HS-5 (cell line): ENCODE results near the gene PLOD3.

Experiments
- DNase-seq: peaks from one replicate; pipeline ENCODE4 v3.0.0-alpha.2; 2012; ENCODE audit warnings: low read depth

Gene PLOD3

GRCh38 chr7:101239191-101239950 lies 22.0 kb upstream of the PLOD3 start:
- DNase-seq, result no peak

GRCh38 chr7:101238226-101239182 lies 21.1 kb upstream of the PLOD3 start:
- no peak for DNase-seq

GRCh38 chr7:101237206-101238067 lies 20.1 kb upstream of the PLOD3 start, which contains the start of gene CLDN15:
TSS of gene CLDN15 (minus strand) at chr7:101237802. CDS start at chr7:101237581, 221 bp downstream.
- no peak for DNase-seq

- no peak for DNase-seq
Observed at GRCh38 chr7:101236292-101236835, 19.0 kb upstream of the PLOD3 start.

- no peak for DNase-seq
Observed at GRCh38 chr7:101235522-101235921, 18.1 kb upstream of the PLOD3 start.

- DNase-seq, result no peak
Observed at GRCh38 chr7:101235050-101235449, 17.7 kb upstream of the PLOD3 start.

DNA sequence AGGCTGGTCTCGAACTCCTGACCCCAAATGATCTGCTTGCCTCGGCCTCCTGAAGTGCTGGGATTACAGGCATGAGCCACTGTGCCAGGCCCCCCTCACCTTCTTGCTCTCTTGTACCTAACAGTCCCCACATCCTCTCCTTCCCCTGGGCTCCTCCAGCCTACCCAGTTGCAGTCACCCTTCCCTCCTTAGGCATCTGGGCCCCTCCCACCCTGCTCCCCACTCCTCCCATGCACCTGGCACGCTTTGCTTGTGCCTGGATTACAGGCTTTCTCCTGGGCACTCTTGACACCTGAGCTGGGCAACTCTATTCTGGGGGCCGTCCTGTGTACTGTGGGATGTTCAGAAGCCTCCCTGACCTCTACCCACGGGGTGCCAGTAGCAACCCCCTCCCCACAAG lies 17.3 kb upstream of the PLOD3 start:
- no peak for DNase-seq

- DNase-seq, result no peak
Observed at GRCh38 chr7:101233907-101234547, 16.6 kb upstream of the PLOD3 start.

GRCh38 chr7:101232141-101232850 lies 14.9 kb upstream of the PLOD3 start:
- no peak for DNase-seq

- DNase-seq, result no peak
Observed at GRCh38 chr7:101231644-101232043, 14.3 kb upstream of the PLOD3 start.

DNA sequence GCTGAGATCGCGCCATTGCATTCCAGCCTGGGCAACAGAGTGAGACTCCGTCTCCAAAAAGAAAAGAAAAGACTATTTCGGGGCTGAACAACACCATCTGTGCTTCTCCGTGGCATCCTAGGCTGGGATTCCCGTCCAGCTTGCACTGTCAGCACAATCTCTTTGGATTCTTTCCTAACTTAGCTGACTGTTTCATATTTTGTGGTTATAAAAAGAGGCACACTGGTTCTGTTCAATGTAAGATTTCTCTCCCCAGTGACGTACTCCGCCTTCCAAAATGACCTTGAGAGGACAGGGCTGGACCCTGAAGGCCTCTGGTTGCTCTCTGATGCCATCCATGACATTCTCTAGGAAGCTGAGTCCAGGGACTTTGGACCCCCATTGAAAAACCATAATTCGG lies 9.3 kb upstream of the PLOD3 start:
- no peak for DNase-seq

DNA sequence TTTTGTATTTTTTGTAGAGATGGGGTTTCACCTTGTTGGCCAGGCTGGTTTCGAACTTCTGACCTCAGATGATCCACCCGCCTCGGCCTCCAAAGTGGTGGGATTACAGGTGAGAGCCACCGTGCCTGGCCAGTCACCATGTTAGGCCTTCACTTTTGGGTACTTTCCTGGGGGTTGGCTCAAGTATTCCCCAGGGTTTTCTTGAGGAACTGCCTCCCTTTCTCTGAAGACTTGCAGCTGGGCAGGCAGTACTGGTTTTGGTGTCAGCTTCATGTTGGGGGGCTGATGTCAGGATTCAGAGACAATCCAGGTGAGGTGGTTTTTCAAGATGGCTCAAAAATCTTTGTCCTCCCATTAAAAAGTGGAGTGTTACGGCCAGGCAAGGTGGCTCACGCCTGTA lies 8.3 kb upstream of the PLOD3 start:
- no peak for DNase-seq

GRCh38 chr7:101223528-101223927 lies 6.1 kb upstream of the PLOD3 start:
- no peak for DNase-seq

GRCh38 chr7:101222275-101222830 lies 5.0 kb upstream of the PLOD3 start:
- DNase-seq, result no peak

- no peak for DNase-seq
Observed at GRCh38 chr7:101220295-101220694, 2.9 kb upstream of the PLOD3 start.

- no peak for DNase-seq
Observed at GRCh38 chr7:101218236-101219125, 1.1 kb upstream of the PLOD3 start.

GRCh38 chr7:101216860-101217387 lies 457 bp downstream of the PLOD3 start:
- DNase-seq, result no peak

GRCh38 chr7:101216001-101216859 lies 1.2 kb downstream of the PLOD3 start:
- no peak for DNase-seq
